Right lung (tissue), 5 donors: ENCODE results near the gene DDX21. TPM values are rescaled to one million over a fixed set of nuclear protein-coding genes. Genes with fewer than 3 reads are reported as not detected.
"Not testable (repeated sequence)": the region's sequence is repeated elsewhere in the genome, so short reads cannot be mapped to it uniquely, and the experiment has no call there.

Experiments
- DNase-seq, 2 donors: peaks; one replicate each; pipeline ENCODE4 v3.0.0-alpha.2; 2013
- polyA plus RNA-seq, 5 donors: library from polyadenylated mRNA; unstranded; fragments of 120-200 nt; gene quantifications; one replicate each; pipeline versions ENCODE4 v1.2.1 to v1.2.3, GENCODE V29; 2013; ENCODE audit warnings: inconsistent platforms in 1 of 5, low replicate concordance in 1 of 5; ENCODE audit not compliant: insufficient read length in 5 of 5, insufficient read depth in 1 of 5

The DDX21 gene
- polyA plus RNA-seq, 5 donors = 43.7 to 55.3 (median 46.9) TPM

- no peak for DNase-seq
These were observed 26.4 kb downstream of the DDX21 start for GRCh38 chr10:68982389-68982788.

- DNase-seq = no peak
These were observed 31.6 kb downstream of the DDX21 start for GRCh38 chr10:68987611-68988010.

GRCh38 chr10:68988530-68989316 lies 32.8 kb downstream of the DDX21 start, which contains the start of gene KIFBP:
Gene KIFBP (plus strand): TSS chr10:68988803. CDS start chr10:68988833, 30 bp downstream.
- peak; percentile 94 to 96 for DNase-seq

GRCh38 chr10:68989317-68989990 lies 33.5 kb downstream of the DDX21 start:
- no peak for DNase-seq

- no peak for DNase-seq
These were observed 36.9 kb downstream of the DDX21 start for GRCh38 chr10:68992636-68993440.

- no peak for DNase-seq
These were observed 41.2 kb downstream of the DDX21 start for GRCh38 chr10:68997211-68997610.

- peak in 1 of 2 donors; percentile 14 for DNase-seq
These were observed 48.9 kb downstream of the DDX21 start for GRCh38 chr10:69004821-69005220.

GRCh38 chr10:69005704-69006485 lies 49.9 kb downstream of the DDX21 start:
- DNase-seq = no peak

- DNase-seq = no peak
These were observed 51.3 kb downstream of the DDX21 start for GRCh38 chr10:69007260-69007659.

GRCh38 chr10:69009360-69009759 lies 53.4 kb downstream of the DDX21 start:
- DNase-seq = peak; percentile 47 to 52

- no peak for DNase-seq
These were observed 54.2 kb downstream of the DDX21 start for GRCh38 chr10:69010151-69010640.

- not testable (repeated sequence) for DNase-seq
These were observed 56.8 kb downstream of the DDX21 start for GRCh38 chr10:69012778-69013177.

GRCh38 chr10:69014171-69014570 lies 58.2 kb downstream of the DDX21 start:
- DNase-seq = no peak

- no peak for DNase-seq
These were observed 62.6 kb downstream of the DDX21 start for GRCh38 chr10:69018613-69019012.

- no peak for DNase-seq
These were observed 66.6 kb downstream of the DDX21 start for GRCh38 chr10:69022611-69023010.

- DNase-seq = no peak
These were observed 69.5 kb downstream of the DDX21 start for GRCh38 chr10:69025370-69025896.

GRCh38 chr10:69033256-69033655 lies 77.3 kb downstream of the DDX21 start:
- DNase-seq = no peak
